Mesenchymal stem cell (in vitro differentiated cells and primary cell): ENCODE data around the gene EGR1.

Experiments used
- DNase-seq: peaks from one replicate; pipeline ENCODE4 v3.0.0-alpha.2; 2013
- H2AFZ ChIP-seq: one replicate; pipeline ENCODE4 v1.6.1; 2013; ENCODE audit warnings: low read depth, mild to moderate bottlenecking, control low read depth, inconsistent platforms, low read length, moderate library complexity
- H2AK5ac ChIP-seq: 2 replicates; pipeline ENCODE4 v1.6.1; 2013; ENCODE audit warnings: low read length, moderate library complexity, mild to moderate bottlenecking, inconsistent platforms; ENCODE audit not compliant: severe bottlenecking
- H2BK120ac ChIP-seq: one replicate; pipeline ENCODE4 v1.6.1; 2013; ENCODE audit warnings: low read depth, mild to moderate bottlenecking, inconsistent platforms, low read length, moderate library complexity
- H2BK12ac ChIP-seq, 2 experiments: one replicate each; pipeline ENCODE4 v1.6.1; 2013; ENCODE audit warnings: inconsistent platforms in 2 of 2, low read length in 2 of 2, mild to moderate bottlenecking in 2 of 2, moderate library complexity in 2 of 2, control low read depth in 1 of 2
- H2BK15ac ChIP-seq: one replicate; pipeline ENCODE4 v1.6.1; 2013; ENCODE audit warnings: mild to moderate bottlenecking, low read depth, inconsistent platforms; ENCODE audit not compliant: poor library complexity, severe bottlenecking
- H2BK5ac ChIP-seq: 2 replicates; pipeline ENCODE4 v1.6.1; 2013; ENCODE audit warnings: low read depth, mild to moderate bottlenecking, low read length, control low read depth, inconsistent platforms; ENCODE audit not compliant: poor library complexity, severe bottlenecking
- H3K14ac ChIP-seq, 2 experiments: one replicate each; pipeline ENCODE4 v1.6.1; 2013; ENCODE audit warnings: inconsistent platforms in 2 of 2, low read length in 2 of 2, control low read depth in 1 of 2, mild to moderate bottlenecking in 1 of 2, moderate library complexity in 1 of 2
- H3K18ac ChIP-seq, 2 experiments: one replicate each; pipeline ENCODE4 v1.6.1; 2013; ENCODE audit warnings: inconsistent platforms in 2 of 2, low read length in 2 of 2, control low read depth in 1 of 2, low read depth in 1 of 2, mild to moderate bottlenecking in 1 of 2
- H3K23ac ChIP-seq, 2 experiments: one replicate each; pipeline ENCODE4 v1.6.1; 2013; ENCODE audit warnings: inconsistent platforms in 2 of 2, low read length in 2 of 2, mild to moderate bottlenecking in 2 of 2, moderate library complexity in 2 of 2, control low read depth in 1 of 2
- H3K27ac ChIP-seq: 2 replicates; pipeline ENCODE4 v1.5.1; 2013; ENCODE audit warnings: mild to moderate bottlenecking, moderate library complexity, low read length, control low read depth, inconsistent platforms; ENCODE audit not compliant: poor library complexity, severe bottlenecking
- H3K27me3 ChIP-seq, 2 experiments: 2 replicates each; pipeline versions ENCODE4 v1.6.1 to v1.7.0; 2013; ENCODE audit warnings: low read length in 2 of 2, mild to moderate bottlenecking in 2 of 2, moderate library complexity in 2 of 2, control low read depth in 1 of 2, inconsistent platforms in 1 of 2; ENCODE audit not compliant: control insufficient read depth in 1 of 2, insufficient read depth in 1 of 2
- H3K36me3 ChIP-seq, 2 experiments: 2 replicates each; pipeline versions ENCODE4 v1.6.1 to v1.7.0; 2013; ENCODE audit warnings: low read length in 2 of 2, control low read depth in 1 of 2, inconsistent platforms in 1 of 2, low read depth in 1 of 2, mild to moderate bottlenecking in 1 of 2; ENCODE audit not compliant: insufficient read depth in 2 of 2, control insufficient read depth in 1 of 2
- H3K4ac ChIP-seq, 2 experiments: one replicate each; pipeline ENCODE4 v1.6.1; 2013; ENCODE audit warnings: inconsistent platforms in 2 of 2, low read length in 2 of 2, mild to moderate bottlenecking in 2 of 2, moderate library complexity in 2 of 2, control low read depth in 1 of 2, low read depth in 1 of 2
- H3K4me1 ChIP-seq: 2 replicates; pipeline ENCODE4 v1.6.1; 2013; ENCODE audit warnings: low read depth, low read length, control low read depth; ENCODE audit not compliant: control insufficient read depth, insufficient read depth
- H3K4me2 ChIP-seq: 2 replicates; pipeline ENCODE4 v1.6.1; 2013; ENCODE audit warnings: low read length, mild to moderate bottlenecking, inconsistent platforms; ENCODE audit not compliant: poor library complexity, severe bottlenecking
- H3K4me3 ChIP-seq, 2 experiments: 2 replicates each; pipeline versions ENCODE4 v1.5.1 to v1.7.0; 2013; ENCODE audit warnings: low read length in 2 of 2, mild to moderate bottlenecking in 2 of 2, control low read depth in 1 of 2, low read depth in 1 of 2; ENCODE audit not compliant: insufficient read depth in 1 of 2
- H3K79me1 ChIP-seq: replicated peaks from 2 replicates; pipeline ENCODE4 v1.6.1; 2013; ENCODE audit warnings: mild to moderate bottlenecking, control low read depth, low read length, inconsistent platforms; ENCODE audit not compliant: poor library complexity, severe bottlenecking
- H3K9ac ChIP-seq: 2 replicates; pipeline ENCODE4 v1.7.0; 2013; ENCODE audit warnings: mild to moderate bottlenecking, low read length, moderate library complexity
- H3K9me3 ChIP-seq: 2 replicates; pipeline ENCODE4 v1.7.0; 2013; ENCODE audit warnings: mild to moderate bottlenecking, low read length; ENCODE audit not compliant: control insufficient read depth
- H4K8ac ChIP-seq: one replicate; pipeline ENCODE4 v1.6.1; 2013; ENCODE audit warnings: inconsistent platforms, mild to moderate bottlenecking, low read length, moderate library complexity
- H4K91ac ChIP-seq: one replicate; pipeline ENCODE4 v1.6.1; 2013; ENCODE audit warnings: mild to moderate bottlenecking, low read length, inconsistent platforms
- WGBS: methylation state at CpG from one replicate; pipeline ENCODE4 v1.1.7; 2013; ENCODE audit warnings: mixed read lengths; 5-methylcytosine and 5-hydroxymethylcytosine counted together

Gene EGR1

DNA sequence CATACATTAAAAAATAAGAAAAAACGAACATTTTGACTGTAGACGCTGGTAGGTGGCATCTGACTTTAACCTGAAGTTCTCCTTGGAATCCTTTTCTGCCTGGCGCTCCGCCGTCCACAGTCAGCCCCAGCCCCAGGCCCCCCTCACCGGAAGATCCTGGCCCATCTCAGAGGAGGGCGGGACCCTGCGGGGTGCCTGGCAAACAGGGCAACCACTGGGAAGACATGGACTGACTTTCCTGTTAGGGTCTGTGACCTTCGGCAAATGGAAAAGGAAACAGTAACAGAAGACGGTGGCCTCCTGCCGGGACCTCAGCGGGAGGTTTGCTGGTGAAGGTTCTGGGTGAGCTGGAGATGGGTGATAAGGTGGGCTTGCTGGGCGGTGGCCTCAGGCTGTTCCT lies 11.7 kb upstream of the EGR1 start:
- Histone ChIP-seq H4K91ac (no peak overlapping the region), H2AFZ (no peak overlapping the region), H2BK15ac (no peak overlapping the region), H2AK5ac (no peak overlapping the region), H3K79me1 (no peaks in the 10 kb centered on the region), H3K14ac (no peak overlapping the region), H2BK5ac (no peak overlapping the region), H3K18ac (no peak overlapping the region), H3K9me3 (no peaks in the 10 kb centered on the region), H3K4me3 (no peak overlapping the region), H4K8ac (no peak overlapping the region), H3K23ac (no peak overlapping the region), H3K4me2 (no peak overlapping the region), H3K4ac (no peak overlapping the region), H2BK120ac (no peak overlapping the region), H3K27ac (no peak overlapping the region), H3K36me3 (no peaks in the 10 kb centered on the region), H3K4me1 (peaks cover 14% of the 10 kb centered on the region), H2BK12ac (no peak overlapping the region), H3K9ac (no peak overlapping the region), H3K27me3 (peaks cover 19 to 21% of the 10 kb centered on the region in 2 experiments)
- 83% methylated on average over 13 of the region's 13 CpGs for WGBS
- no peak for DNase-seq

DNA sequence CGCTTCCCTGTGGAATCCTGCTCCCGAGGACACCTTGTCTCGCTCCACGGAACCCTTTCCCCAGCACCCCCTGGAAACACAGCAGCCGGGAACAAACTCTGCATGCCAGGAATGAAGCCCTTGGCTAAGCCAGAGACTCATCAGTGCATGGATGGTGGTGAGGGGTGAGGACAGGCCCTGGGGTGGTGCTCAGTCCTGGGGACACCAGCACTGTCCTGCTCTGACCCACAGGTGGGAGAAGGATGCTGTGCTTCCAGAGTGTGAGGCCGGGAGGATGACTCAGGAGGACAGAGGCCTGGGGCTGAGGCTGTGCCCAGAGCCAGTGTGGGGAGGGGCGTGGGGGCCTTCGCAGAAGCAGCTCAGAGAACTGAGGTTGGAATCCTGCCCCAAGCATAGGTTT lies 11.2 kb upstream of the EGR1 start:
- H3K23ac ChIP-seq, result no peak overlapping the region
- H3K4me2 ChIP-seq, result no peak overlapping the region
- no peak overlapping the region for H2BK5ac ChIP-seq
- H3K18ac ChIP-seq, result no peak overlapping the region
- peak overlapping the region in 1 of 2 experiments; percentile 41 for H3K14ac ChIP-seq
- H3K9me3 ChIP-seq, result no peaks in the 10 kb centered on the region
- H3K79me1 ChIP-seq, result no peaks in the 10 kb centered on the region
- H2BK120ac ChIP-seq, result no peak overlapping the region
- no peak overlapping the region for H3K4me3 ChIP-seq
- H3K36me3 ChIP-seq, result no peaks in the 10 kb centered on the region
- no peak for DNase-seq
- no peak overlapping the region for H4K8ac ChIP-seq
- H3K9ac ChIP-seq, result no peak overlapping the region
- no peak overlapping the region for H2BK12ac ChIP-seq
- H3K27ac ChIP-seq, result no peak overlapping the region
- H2AFZ ChIP-seq, result no peak overlapping the region
- H4K91ac ChIP-seq, result no peak overlapping the region
- 85% methylated on average over 8 of the region's 8 CpGs for WGBS
- peaks cover 19% of the 10 kb centered on the region in 2 experiments for H3K27me3 ChIP-seq
- peaks cover 10% of the 10 kb centered on the region for H3K4me1 ChIP-seq
- no peak overlapping the region for H3K4ac ChIP-seq
- H2AK5ac ChIP-seq, result no peak overlapping the region
- H2BK15ac ChIP-seq, result no peak overlapping the region

DNA sequence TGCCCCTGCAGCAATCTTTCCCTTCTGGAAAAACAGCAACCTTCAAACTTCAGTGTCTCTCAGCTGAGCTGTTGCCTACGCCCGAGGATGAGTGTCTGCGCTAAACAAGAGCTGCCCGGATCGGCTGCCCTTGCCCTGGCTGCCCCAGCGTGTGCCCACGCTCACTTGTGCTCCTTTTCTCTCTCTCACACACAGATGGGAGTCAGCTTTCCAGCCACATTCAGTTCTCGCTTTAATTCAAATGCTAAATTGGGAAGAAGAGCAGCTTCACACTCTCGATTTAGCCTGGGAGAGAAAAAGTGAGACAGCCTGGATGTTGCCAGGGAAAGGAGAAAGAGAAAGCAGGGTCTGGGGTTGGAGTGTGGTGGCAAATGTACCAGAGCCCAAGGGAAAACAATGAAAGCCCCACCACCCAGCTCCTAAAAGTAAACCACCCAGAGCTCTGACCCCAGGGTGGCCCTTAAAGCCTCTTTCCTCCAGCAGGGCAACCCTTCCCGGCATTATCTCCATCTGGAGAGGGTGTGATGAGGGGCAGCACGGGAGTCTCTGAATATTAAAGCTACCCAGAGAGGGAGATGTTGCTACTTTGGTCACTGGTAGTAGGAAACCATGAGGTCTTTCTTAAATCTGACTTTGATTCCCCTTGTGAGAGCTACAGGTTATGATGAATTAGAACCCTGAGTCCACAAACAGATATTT lies 9.9 kb upstream of the EGR1 start:
- Histone ChIP-seq H4K8ac (no peak overlapping the region), H3K14ac (peak overlapping the region in 1 of 2 experiments; percentile 41), H2BK15ac (no peak overlapping the region), H4K91ac (no peak overlapping the region), H3K27ac (no peak overlapping the region), H3K4ac (no peak overlapping the region), H2BK120ac (no peak overlapping the region), H3K9ac (no peak overlapping the region), H3K9me3 (no peaks in the 10 kb centered on the region), H3K18ac (no peak overlapping the region), H2BK12ac (no peak overlapping the region), H3K36me3 (no peaks in the 10 kb centered on the region), H3K27me3 (peaks cover 19% of the 10 kb centered on the region in 2 experiments), H2BK5ac (no peak overlapping the region), H2AFZ (no peak overlapping the region), H3K4me3 (no peak overlapping the region), H3K4me1 (no peaks in the 10 kb centered on the region), H3K79me1 (no peaks in the 10 kb centered on the region), H3K4me2 (no peak overlapping the region), H2AK5ac (no peak overlapping the region), H3K23ac (no peak overlapping the region)
- DNase-seq, result no peak
- WGBS, result 74% methylated on average over 9 of the region's 11 CpGs

DNA sequence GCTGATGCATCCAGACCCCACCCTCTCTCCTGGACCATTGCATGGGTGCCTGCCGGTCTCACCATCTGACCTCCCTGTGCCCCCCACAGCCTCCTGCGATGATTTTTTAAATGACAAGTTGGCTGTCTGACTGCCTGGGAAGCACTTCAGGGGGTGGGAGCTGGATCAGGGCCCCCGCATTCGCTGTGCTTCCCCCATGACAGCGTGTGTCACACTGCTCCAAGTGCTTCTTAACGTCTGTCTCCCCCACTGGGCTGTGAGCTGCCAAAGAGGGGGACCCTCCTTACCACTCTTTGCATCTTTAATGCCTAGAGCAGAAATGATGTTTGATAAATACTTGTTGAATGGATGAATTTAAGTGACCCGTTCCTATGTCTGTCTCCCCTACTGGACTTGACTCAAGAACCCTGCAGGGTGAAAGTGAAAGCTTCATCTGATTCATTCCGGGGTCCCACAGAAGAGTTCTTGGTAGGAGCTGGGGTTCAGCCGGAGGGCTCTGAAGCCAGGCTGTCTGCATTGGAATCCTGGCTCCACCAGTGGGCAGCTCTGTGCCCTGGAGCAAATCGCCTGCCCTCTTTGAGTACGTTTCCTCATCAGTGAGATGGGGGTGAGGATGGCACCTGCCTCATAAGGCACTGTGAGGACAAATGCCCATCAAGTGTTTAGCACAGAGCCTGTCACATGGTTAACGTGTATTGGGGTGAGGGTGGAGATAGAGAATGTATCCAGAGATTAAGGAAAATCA lies 7.6 kb upstream of the EGR1 start:
- H2AFZ ChIP-seq, result no peak overlapping the region
- H3K23ac ChIP-seq, result no peak overlapping the region
- H2BK5ac ChIP-seq, result no peak overlapping the region
- no peaks in the 10 kb centered on the region for H3K4me1 ChIP-seq
- no peaks in the 10 kb centered on the region for H3K9me3 ChIP-seq
- no peaks in the 10 kb centered on the region for H3K36me3 ChIP-seq
- no peak overlapping the region for H3K14ac ChIP-seq
- H3K4ac ChIP-seq, result no peak overlapping the region
- DNase-seq, result no peak
- no peaks in the 10 kb centered on the region for H3K79me1 ChIP-seq
- no peak overlapping the region for H3K27ac ChIP-seq
- no peak overlapping the region for H4K91ac ChIP-seq
- no peak overlapping the region for H2AK5ac ChIP-seq
- no peak overlapping the region for H3K9ac ChIP-seq
- 85% methylated on average over 12 of the region's 12 CpGs for WGBS
- H3K4me2 ChIP-seq, result no peak overlapping the region
- H3K18ac ChIP-seq, result no peak overlapping the region
- H2BK12ac ChIP-seq, result no peak overlapping the region
- H2BK120ac ChIP-seq, result no peak overlapping the region
- no peak overlapping the region for H2BK15ac ChIP-seq
- peaks cover 19% of the 10 kb centered on the region in 2 experiments for H3K27me3 ChIP-seq
- no peak overlapping the region for H4K8ac ChIP-seq
- no peak overlapping the region for H3K4me3 ChIP-seq
